Ovary (tissue), 9 donors: Measurements from ENCODE around the gene TMPRSS12. TPM values are rescaled to one million over a fixed set of nuclear protein-coding genes. Genes with fewer than 3 reads are reported as not detected.
"Not testable (repeated sequence)": the region's sequence is repeated elsewhere in the genome, so short reads cannot be mapped to it uniquely, and the experiment has no call there.

ENCODE experiments used
- DNase-seq, 5 donors: peaks; one replicate each; pipeline ENCODE4 v3.0.0-alpha.2; 2019 to 2020
- H3K27ac ChIP-seq, 2 donors: fragments of 200-600 bp; one replicate each; pipeline versions ENCODE4 v1.5.1 to v1.8.0; 2019 to 2022
- H3K27me3 ChIP-seq: fragments of 200-600 bp; one replicate; pipeline ENCODE4 v1.8.0; 2022
- H3K36me3 ChIP-seq: fragments of 200-600 bp; sonication (generic); one replicate; pipeline ENCODE4 v1.5.1; 2019
- H3K4me1 ChIP-seq: one replicate; pipeline ENCODE4 v1.8.1; 2013; ENCODE audit warnings: mild to moderate bottlenecking, moderate library complexity; ENCODE audit not compliant: insufficient read depth
- H3K4me3 ChIP-seq: fragments of 200-600 bp; sonication (generic); one replicate; pipeline ENCODE4 v1.5.1; 2017
- H3K9me3 ChIP-seq, 2 donors: fragments of 200-600 bp in 1 of 2; sonication (generic) in 1 of 2; one replicate each; pipeline versions ENCODE4 v1.5.1 to v1.8.1; 2013 to 2019; ENCODE audit warnings: mild to moderate bottlenecking in 1 of 2, moderate library complexity in 1 of 2
- CTCF ChIP-seq, 3 donors: fragments of 450-650 bp in 2 of 3; fragments of 200-600 bp in 1 of 3; IDR thresholded peaks; one replicate each; pipeline versions ENCODE4 v1.5.1 to v1.8.0; 2016 to 2022; ENCODE audit warnings: antibody characterized with exemption in 3 of 3, mild to moderate bottlenecking in 1 of 3
- EP300 ChIP-seq: sonication (generic); formaldehyde crosslinking; IDR thresholded peaks from one replicate; pipeline ENCODE4 v1.6.1; 2017; ENCODE audit warnings: antibody characterized with exemption
- POLR2A ChIP-seq: fragments of 450-650 bp; IDR thresholded peaks from one replicate; pipeline ENCODE4 v1.6.1; 2017; ENCODE audit warnings: antibody characterized with exemption, mild to moderate bottlenecking, moderate library complexity
- WGBS, 3 donors: extraction: QIAGEN DNeasy Blood & Tissue Kit in 1 of 3; methylation state at CpG; one replicate each; pipeline versions ENCODE4 v1.1.5 to v1.1.7; 2013 to 2017; 5-methylcytosine and 5-hydroxymethylcytosine counted together
- intact Hi-C, 4 donors: fragments of 100-400 bp; cut with DNase I; formaldehyde crosslinking; loops; one replicate each; pipeline versions ENCODE4 v1.11.0 to v1.15.1; 2022 to 2023
- polyA plus RNA-seq, 2 donors: library from polyadenylated mRNA; stranded (reverse); fragments of 200-250 nt in 1 of 2; fragments of 350-450 nt in 1 of 2; fragmentation: Illumina TruSeq in 1 of 2; extraction: RNeasy Lipid Tissue Mini Kit (QIAGEN cat#74804) in 1 of 2; gene quantifications; one replicate each; pipeline ENCODE4 v1.2.3, GENCODE V29; 2013 to 2014
- total RNA-seq, 7 donors: library from RNA; depleted of rRNA in 2 of 7; stranded (reverse); fragments of >200 nt in 2 of 7; fragmentation: NEBNext Ultra II Directional in 3 of 7; extraction: Animal tissue kit (Norgen Biotek cat#: 25700) in 3 of 7; gene quantifications; one replicate each; pipeline versions ENCODE4 v1.1.0 to v1.2.4, GENCODE V29; 2016 to 2023
- donor health status: DM: no; HTN: no; CAD: no; lungs with moderate emphysema.
- donor health status: DM: no; HTN: no; CAD: no.
- donor health status: Bipolar disorder and iron deficiency.
- donor health status: DM: yes; HTN: yes; CAD: no.
- donor health status: DM: no; HTN: no; CAD: no.
- donor health status: DM: yes; HTN: yes; CAD: no.

The TMPRSS12 gene
- total and polyA plus RNA-seq, 9 donors = not detected

DNA sequence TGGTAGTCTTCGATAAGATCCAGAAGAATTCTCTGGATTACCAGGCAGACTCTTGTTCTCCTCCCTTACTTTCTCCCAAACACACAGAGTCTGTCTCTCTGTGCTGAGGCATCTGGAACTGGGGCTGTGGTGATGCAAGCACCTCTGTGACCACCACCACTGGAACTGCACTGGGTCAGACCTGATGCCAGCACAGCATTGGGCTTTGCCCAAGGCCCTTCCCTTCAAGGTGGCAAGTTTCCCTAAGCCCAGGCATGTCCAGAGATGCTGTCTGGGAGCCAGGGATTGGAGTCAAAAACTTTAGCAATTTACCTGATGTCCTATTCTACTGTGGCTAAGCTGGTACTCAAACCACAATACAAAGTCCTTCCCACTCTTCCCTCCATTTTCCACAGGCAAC is 14.6 kb upstream of the TMPRSS12 start:
- intact Hi-C loops = loop anchor here in 3 of 4 donors (5.0 kb wide), 3 partner anchors 89 to 514 kb away; no protein-coding TSS in a partner anchor
- no peak overlapping the region for H3K27ac ChIP-seq
- H3K36me3 ChIP-seq = no peaks in the 10 kb centered on the region
- peaks cover 2% of the 10 kb centered on the region for H3K4me1 ChIP-seq
- H3K9me3 ChIP-seq = no peaks in the 10 kb centered on the region
- TF ChIP-seq EP300 (no peak), CTCF (IDR thresholded peaks at IDR 0.05) (no peak), POLR2A (no peak)
- WGBS, 3 donors = 95 to 100% (median 95%) methylated on average over 1 of the region's 1 CpG
- no peak for DNase-seq
- no peak overlapping the region for H3K4me3 ChIP-seq
- H3K27me3 ChIP-seq = no peaks in the 10 kb centered on the region

- Histone ChIP-seq H3K9me3 (no peaks in the 10 kb centered on the region), H3K4me1 (peaks cover 2% of the 10 kb centered on the region), H3K36me3 (no peaks in the 10 kb centered on the region), H3K27ac (no peak overlapping the region), H3K4me3 (no peak overlapping the region), H3K27me3 (no peaks in the 10 kb centered on the region)
- DNase-seq = no peak
- 73 to 94% (median 83%) methylated on average over 2 of the region's 2 CpGs for WGBS, 3 donors
- intact Hi-C loops = loop anchor here in 3 of 4 donors (5.0 kb wide), 3 partner anchors 88 to 513 kb away; no protein-coding TSS in a partner anchor
- TF ChIP-seq EP300 = no peak
- no peak for TF ChIP-seq CTCF (IDR thresholded peaks at IDR 0.05)
- no peak for TF ChIP-seq POLR2A
Observed at GRCh38 chr12:50828886-50829285, 13.8 kb upstream of the TMPRSS12 start.

- H3K9me3 ChIP-seq, H3K27me3 ChIP-seq, H3K4me3 ChIP-seq, H3K36me3 ChIP-seq, H3K27ac ChIP-seq, DNase-seq, H3K4me1 ChIP-seq, intact Hi-C loops: not testable (repeated sequence)
Observed at GRCh38 chr12:50833801-50834200, 8.9 kb upstream of the TMPRSS12 start.

DNA sequence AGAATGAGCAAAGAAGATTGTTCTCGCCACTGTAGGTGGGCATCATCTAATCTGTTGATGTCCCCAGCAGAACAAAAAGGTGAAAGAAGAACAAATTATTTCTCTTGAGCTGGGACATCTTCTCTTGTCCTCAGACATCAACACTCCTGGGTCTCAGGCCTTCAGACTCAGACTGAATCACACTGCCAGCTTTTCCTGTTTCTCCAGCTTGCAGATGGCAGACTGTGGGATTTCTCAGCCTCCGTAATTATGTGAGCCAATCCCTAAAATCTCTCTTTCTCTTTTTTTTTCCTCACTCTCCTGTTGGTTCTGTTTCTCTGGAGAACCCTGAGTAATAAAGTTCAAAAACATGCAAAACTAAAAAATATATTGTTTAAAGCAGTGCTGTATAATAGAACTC is 3.7 kb upstream of the TMPRSS12 start:
- Histone ChIP-seq H3K9me3 (no peaks in the 10 kb centered on the region), H3K27ac (no peak overlapping the region), H3K4me3 (no peak overlapping the region), H3K36me3 (no peaks in the 10 kb centered on the region), H3K4me1 (no peaks in the 10 kb centered on the region), H3K27me3 (no peaks in the 10 kb centered on the region)
- WGBS, 3 donors = 79 to 86% (median 83%) methylated on average over 2 of the region's 2 CpGs
- DNase-seq = no peak
- TF ChIP-seq CTCF (IDR thresholded peaks at IDR 0.05) (no peak), EP300 (no peak), POLR2A (no peak)
- intact Hi-C loops = no loop called here

- no peak for DNase-seq
- Histone ChIP-seq H3K4me1 (no peaks in the 10 kb centered on the region), H3K27ac (no peak overlapping the region), H3K9me3 (no peaks in the 10 kb centered on the region), H3K27me3 (no peaks in the 10 kb centered on the region), H3K36me3 (no peaks in the 10 kb centered on the region), H3K4me3 (no peak overlapping the region)
- 94 to 98% (median 95%) methylated on average over 7 of the region's 7 CpGs for WGBS, 3 donors
- intact Hi-C loops = no loop called here
- no peak for TF ChIP-seq CTCF (IDR thresholded peaks at IDR 0.05)
- TF ChIP-seq EP300 = no peak
- no peak for TF ChIP-seq POLR2A
Observed at GRCh38 chr12:50840809-50841487, 1.8 kb upstream of the TMPRSS12 start.
